Measurements from ENCODE around the gene PLEKHN1.
"Not testable (repeated sequence)": the region's sequence is repeated elsewhere in the genome, so short reads cannot be mapped to it uniquely, and the experiment has no call there.

PLEKHN1 gene

GRCh38 chr1:991895-992294 is 25.6 kb downstream of the PLEKHN1 start:
- H2BK12ac ChIP-seq (ENCODE audit: low read length in 2 of 2), result no peak overlapping the region
- H4K8ac ChIP-seq (ENCODE audit: low read length), result no peak overlapping the region
- DNase-seq, result peak; percentile 50
- H3K36me3 ChIP-seq (ENCODE audit: control insufficient read depth in 1 of 2, insufficient read depth in 2 of 2, low read depth in 1 of 2, low read length in 2 of 2), result no peaks in the 10 kb centered on the region
- no peak overlapping the region for H4K91ac ChIP-seq (ENCODE audit: low read length)
- no peak overlapping the region for H2BK120ac ChIP-seq (ENCODE audit: low read depth, low read length)
- no peak overlapping the region for H3K27ac ChIP-seq (ENCODE audit: low read length, poor library complexity, severe bottlenecking)
- no peak overlapping the region for H3K4me3 ChIP-seq (ENCODE audit: insufficient read depth in 1 of 2, low read depth in 1 of 2, low read length in 2 of 2)
- H3K9ac ChIP-seq (ENCODE audit: low read length), result no peak overlapping the region
- H3K18ac ChIP-seq (ENCODE audit: low read depth in 1 of 2, low read length in 2 of 2), result no peak overlapping the region
- no peak overlapping the region for H3K14ac ChIP-seq (ENCODE audit: low read length in 2 of 2)
- WGBS, result 97% methylated on average over 8 of the region's 10 CpGs
- no peak overlapping the region for H2BK5ac ChIP-seq (ENCODE audit: low read depth, low read length, poor library complexity, severe bottlenecking)
- H3K23ac ChIP-seq (ENCODE audit: low read length in 2 of 2), result no peak overlapping the region
- no peak overlapping the region for H2AFZ ChIP-seq (ENCODE audit: low read depth, low read length)
- peaks cover 5% of the 10 kb centered on the region for H3K4me1 ChIP-seq (ENCODE audit: control insufficient read depth, insufficient read depth, low read depth, low read length)
- H3K4ac ChIP-seq (ENCODE audit: low read depth in 1 of 2, low read length in 2 of 2), result no peak overlapping the region
- no peaks in the 10 kb centered on the region for H3K79me1 ChIP-seq (replicated peaks; ENCODE audit: low read length, poor library complexity, severe bottlenecking)
- no peak overlapping the region for H3K4me2 ChIP-seq (ENCODE audit: low read length, poor library complexity, severe bottlenecking)
- H3K9me3 ChIP-seq (ENCODE audit: control insufficient read depth, low read length), result peaks cover 5% of the 10 kb centered on the region
- no peak overlapping the region for H2AK5ac ChIP-seq (ENCODE audit: low read length, severe bottlenecking)
- H3K27me3 ChIP-seq (ENCODE audit: control insufficient read depth in 1 of 2, insufficient read depth in 1 of 2, low read length in 2 of 2), result peaks cover 1 to 35% of the 10 kb centered on the region in 2 experiments
- H2BK15ac ChIP-seq (ENCODE audit: low read depth, poor library complexity, severe bottlenecking), result no peak overlapping the region

- peaks cover 6 to 39% of the 10 kb centered on the region in 2 experiments for H3K27me3 ChIP-seq (ENCODE audit: control insufficient read depth in 1 of 2, insufficient read depth in 1 of 2, low read length in 2 of 2)
- no peak overlapping the region for H3K4ac ChIP-seq (ENCODE audit: low read depth in 1 of 2, low read length in 2 of 2)
- no peak overlapping the region for H2BK15ac ChIP-seq (ENCODE audit: low read depth, poor library complexity, severe bottlenecking)
- WGBS, result 89% methylated on average over 3 of the region's 7 CpGs
- H3K79me1 ChIP-seq (replicated peaks; ENCODE audit: low read length, poor library complexity, severe bottlenecking), result no peaks in the 10 kb centered on the region
- H3K18ac ChIP-seq (ENCODE audit: low read depth in 1 of 2, low read length in 2 of 2), result no peak overlapping the region
- no peak overlapping the region for H3K4me3 ChIP-seq (ENCODE audit: insufficient read depth in 1 of 2, low read depth in 1 of 2, low read length in 2 of 2)
- H3K27ac ChIP-seq (ENCODE audit: low read length, poor library complexity, severe bottlenecking), result no peak overlapping the region
- H3K23ac ChIP-seq (ENCODE audit: low read length in 2 of 2), result no peak overlapping the region
- H3K36me3 ChIP-seq (ENCODE audit: control insufficient read depth in 1 of 2, insufficient read depth in 2 of 2, low read depth in 1 of 2, low read length in 2 of 2), result no peaks in the 10 kb centered on the region
- peaks cover 5% of the 10 kb centered on the region for H3K9me3 ChIP-seq (ENCODE audit: control insufficient read depth, low read length)
- no peak overlapping the region for H2BK12ac ChIP-seq (ENCODE audit: low read length in 2 of 2)
- DNase-seq, result peak; percentile 33
- no peak overlapping the region for H4K91ac ChIP-seq (ENCODE audit: low read length)
- no peak overlapping the region for H3K14ac ChIP-seq (ENCODE audit: low read length in 2 of 2)
- no peak overlapping the region for H2AK5ac ChIP-seq (ENCODE audit: low read length, severe bottlenecking)
- H2BK5ac ChIP-seq (ENCODE audit: low read depth, low read length, poor library complexity, severe bottlenecking), result no peak overlapping the region
- H4K8ac ChIP-seq (ENCODE audit: low read length), result no peak overlapping the region
- peaks cover 5% of the 10 kb centered on the region for H3K4me1 ChIP-seq (ENCODE audit: control insufficient read depth, insufficient read depth, low read depth, low read length)
- no peak overlapping the region for H2AFZ ChIP-seq (ENCODE audit: low read depth, low read length)
- no peak overlapping the region for H3K4me2 ChIP-seq (ENCODE audit: low read length, poor library complexity, severe bottlenecking)
- no peak overlapping the region for H2BK120ac ChIP-seq (ENCODE audit: low read depth, low read length)
- no peak overlapping the region for H3K9ac ChIP-seq (ENCODE audit: low read length)
Observed at GRCh38 chr1:992362-992761, 26.1 kb downstream of the PLEKHN1 start.

- H3K79me1 ChIP-seq (replicated peaks; ENCODE audit: low read length, poor library complexity, severe bottlenecking), result no peaks in the 10 kb centered on the region
- H4K8ac ChIP-seq (ENCODE audit: low read length), result no peak overlapping the region
- no peak overlapping the region for H3K18ac ChIP-seq (ENCODE audit: low read depth in 1 of 2, low read length in 2 of 2)
- H3K27me3 ChIP-seq (ENCODE audit: control insufficient read depth in 1 of 2, insufficient read depth in 1 of 2, low read length in 2 of 2), result peaks cover 14 to 49% of the 10 kb centered on the region in 2 experiments
- H3K14ac ChIP-seq (ENCODE audit: low read length in 2 of 2), result no peak overlapping the region
- H3K36me3 ChIP-seq (ENCODE audit: control insufficient read depth in 1 of 2, insufficient read depth in 2 of 2, low read depth in 1 of 2, low read length in 2 of 2), result no peaks in the 10 kb centered on the region
- H2AK5ac ChIP-seq (ENCODE audit: low read length, severe bottlenecking), result no peak overlapping the region
- H3K4me1 ChIP-seq (ENCODE audit: control insufficient read depth, insufficient read depth, low read depth, low read length), result peaks cover 9% of the 10 kb centered on the region
- H2BK12ac ChIP-seq (ENCODE audit: low read length in 2 of 2), result no peak overlapping the region
- no peak overlapping the region for H3K4ac ChIP-seq (ENCODE audit: low read depth in 1 of 2, low read length in 2 of 2)
- no peak overlapping the region for H2AFZ ChIP-seq (ENCODE audit: low read depth, low read length)
- H2BK120ac ChIP-seq (ENCODE audit: low read depth, low read length), result no peak overlapping the region
- no peak overlapping the region for H3K4me3 ChIP-seq (ENCODE audit: insufficient read depth in 1 of 2, low read depth in 1 of 2, low read length in 2 of 2)
- no peak overlapping the region for H2BK15ac ChIP-seq (ENCODE audit: low read depth, poor library complexity, severe bottlenecking)
- no peak overlapping the region for H3K4me2 ChIP-seq (ENCODE audit: low read length, poor library complexity, severe bottlenecking)
- no peak overlapping the region for H3K23ac ChIP-seq (ENCODE audit: low read length in 2 of 2)
- H3K9me3 ChIP-seq (ENCODE audit: control insufficient read depth, low read length), result peaks cover 5% of the 10 kb centered on the region
- peak; percentile 60 for DNase-seq
- H2BK5ac ChIP-seq (ENCODE audit: low read depth, low read length, poor library complexity, severe bottlenecking), result no peak overlapping the region
- WGBS, result 86% methylated on average over 15 of the region's 15 CpGs
- H3K27ac ChIP-seq (ENCODE audit: low read length, poor library complexity, severe bottlenecking), result no peak overlapping the region
- H4K91ac ChIP-seq (ENCODE audit: low read length), result no peak overlapping the region
- H3K9ac ChIP-seq (ENCODE audit: low read length), result no peak overlapping the region
Observed at GRCh38 chr1:993379-993995, 27.2 kb downstream of the PLEKHN1 start.

- H3K23ac ChIP-seq (ENCODE audit: low read length in 2 of 2); H2AK5ac ChIP-seq (ENCODE audit: low read length, severe bottlenecking); H2AFZ ChIP-seq (ENCODE audit: low read depth, low read length); H4K91ac ChIP-seq (ENCODE audit: low read length); H3K27ac ChIP-seq (ENCODE audit: low read length, poor library complexity, severe bottlenecking); H3K18ac ChIP-seq (ENCODE audit: low read depth in 1 of 2, low read length in 2 of 2); H2BK15ac ChIP-seq (ENCODE audit: low read depth, poor library complexity, severe bottlenecking); H2BK12ac ChIP-seq (ENCODE audit: low read length in 2 of 2); H2BK120ac ChIP-seq (ENCODE audit: low read depth, low read length); H3K14ac ChIP-seq (ENCODE audit: low read length in 2 of 2); H2BK5ac ChIP-seq (ENCODE audit: low read depth, low read length, poor library complexity, severe bottlenecking); H3K79me1 ChIP-seq (replicated peaks; ENCODE audit: low read length, poor library complexity, severe bottlenecking); H4K8ac ChIP-seq (ENCODE audit: low read length); H3K4ac ChIP-seq (ENCODE audit: low read depth in 1 of 2, low read length in 2 of 2); H3K9me3 ChIP-seq (ENCODE audit: control insufficient read depth, low read length); H3K9ac ChIP-seq (ENCODE audit: low read length); H3K4me2 ChIP-seq (ENCODE audit: low read length, poor library complexity, severe bottlenecking); H3K36me3 ChIP-seq (ENCODE audit: control insufficient read depth in 1 of 2, insufficient read depth in 2 of 2, low read depth in 1 of 2, low read length in 2 of 2); H3K4me3 ChIP-seq (ENCODE audit: insufficient read depth in 1 of 2, low read depth in 1 of 2, low read length in 2 of 2): not testable (repeated sequence)
- Histone ChIP-seq H3K27me3 (ENCODE audit: control insufficient read depth in 1 of 2, insufficient read depth in 1 of 2, low read length in 2 of 2) (peaks cover 16 to 47% of the 10 kb centered on the region in 2 experiments), H3K4me1 (ENCODE audit: control insufficient read depth, insufficient read depth, low read depth, low read length) (peaks cover 18% of the 10 kb centered on the region)
- WGBS, result 82% methylated on average over 6 of the region's 6 CpGs
- DNase-seq, result peak; percentile 45
Observed at GRCh38 chr1:994546-994945, 28.3 kb downstream of the PLEKHN1 start.
